ENCODE measurements around the gene ERO1B. TPM values are rescaled to one million over a fixed set of nuclear protein-coding genes. Genes with fewer than 3 reads are reported as not detected.
"Not testable (repeated sequence)": the region's sequence is repeated elsewhere in the genome, so short reads cannot be mapped to it uniquely, and the experiment has no call there.

ERO1B gene
- total RNA-seq, 2 experiments from 2014 or later, result 1.3 to 1.6 TPM

DNA sequence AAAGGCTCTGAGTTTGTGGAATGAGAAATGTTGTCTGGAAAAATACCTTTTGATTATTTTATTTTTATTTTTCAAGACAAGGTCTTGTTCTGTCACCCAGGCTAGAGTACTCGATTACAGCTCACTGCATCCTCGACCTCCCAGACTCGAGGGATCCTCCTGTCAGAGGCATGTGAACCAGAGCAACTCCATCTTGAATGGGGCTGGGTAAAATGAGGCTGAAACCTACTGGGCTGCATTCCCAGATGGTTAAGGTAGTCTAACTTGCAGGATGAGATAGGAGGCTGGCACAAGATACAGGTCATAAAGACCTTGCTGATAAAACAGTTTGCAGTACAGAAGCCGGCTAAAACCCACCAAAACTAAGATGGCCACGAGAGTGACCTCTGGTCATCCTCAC, 32.3 kb upstream of the ERO1B start:
- H3K27ac Mint-ChIP-seq; POLR2A ChIA-PET; DNase-seq; H3K27me3 Mint-ChIP-seq (ENCODE audit: low read depth); ATAC-seq; H3K4me3 Mint-ChIP-seq; CTCF ChIA-PET; H3K36me3 Mint-ChIP-seq (ENCODE audit: low read depth); H3K4me1 Mint-ChIP-seq (ENCODE audit: low read depth); H3K9me3 Mint-ChIP-seq (ENCODE audit: insufficient read depth): not testable (repeated sequence)

DNA sequence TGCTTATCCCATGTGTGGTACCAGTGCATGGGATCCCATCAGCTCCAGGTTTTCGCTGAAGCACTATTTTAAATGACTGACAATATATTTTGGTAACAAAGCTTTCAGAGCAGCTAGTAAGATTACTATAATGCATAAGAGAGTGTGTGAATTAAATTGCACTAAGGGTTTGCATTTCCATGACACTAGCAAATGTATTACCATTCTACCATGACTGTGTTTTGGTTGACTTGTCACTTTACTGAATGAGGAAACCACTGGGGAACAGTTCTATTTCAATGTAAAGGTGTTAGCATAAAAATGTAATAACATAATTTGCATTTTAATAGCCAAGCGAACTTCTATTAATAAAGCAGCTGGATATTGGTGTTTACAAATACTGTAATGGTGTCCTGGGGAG, 31.7 kb upstream of the ERO1B start:
- ATAC-seq, result no peak
- H3K9me3 Mint-ChIP-seq (ENCODE audit: insufficient read depth), result no peaks in the 10 kb centered on the region
- no peak for DNase-seq
- H3K4me3 Mint-ChIP-seq, result no peak overlapping the region
- ChIA-PET CTCF (no interaction called here), POLR2A (no interaction called here)
- H3K27ac Mint-ChIP-seq, result no peak overlapping the region
- no peaks in the 10 kb centered on the region for H3K4me1 Mint-ChIP-seq (ENCODE audit: low read depth)
- H3K36me3 Mint-ChIP-seq (ENCODE audit: low read depth), result no peaks in the 10 kb centered on the region
- H3K27me3 Mint-ChIP-seq (ENCODE audit: low read depth), result no peaks in the 10 kb centered on the region

DNA sequence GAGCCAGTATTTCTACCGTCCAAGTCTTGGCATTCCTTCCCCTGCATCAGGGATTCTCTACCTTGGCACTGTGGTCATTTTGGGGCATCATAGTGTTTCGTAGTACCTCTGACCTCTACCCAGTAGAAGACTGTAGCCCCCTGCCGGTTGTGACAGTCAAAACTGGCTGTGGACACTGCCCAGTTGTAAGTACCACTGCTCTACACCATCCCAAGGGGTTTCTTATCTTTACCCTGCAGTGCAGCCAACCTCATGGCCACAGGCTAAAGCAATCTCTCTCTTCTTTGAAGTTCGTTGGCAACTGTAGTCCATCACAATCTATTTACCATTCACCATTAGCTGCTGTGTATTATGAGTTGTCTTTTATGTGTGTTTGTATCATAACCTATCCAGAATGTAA, 29.3 kb upstream of the ERO1B start:
- ATAC-seq, result no peak
- Mint-ChIP-seq H3K4me1 (ENCODE audit: low read depth) (no peaks in the 10 kb centered on the region), H3K27ac (no peak overlapping the region), H3K9me3 (ENCODE audit: insufficient read depth) (no peaks in the 10 kb centered on the region), H3K27me3 (ENCODE audit: low read depth) (no peaks in the 10 kb centered on the region), H3K36me3 (ENCODE audit: low read depth) (no peaks in the 10 kb centered on the region), H3K4me3 (no peak overlapping the region)
- DNase-seq, result no peak
- POLR2A ChIA-PET, result no interaction called here
- CTCF ChIA-PET, result no interaction called here

DNA sequence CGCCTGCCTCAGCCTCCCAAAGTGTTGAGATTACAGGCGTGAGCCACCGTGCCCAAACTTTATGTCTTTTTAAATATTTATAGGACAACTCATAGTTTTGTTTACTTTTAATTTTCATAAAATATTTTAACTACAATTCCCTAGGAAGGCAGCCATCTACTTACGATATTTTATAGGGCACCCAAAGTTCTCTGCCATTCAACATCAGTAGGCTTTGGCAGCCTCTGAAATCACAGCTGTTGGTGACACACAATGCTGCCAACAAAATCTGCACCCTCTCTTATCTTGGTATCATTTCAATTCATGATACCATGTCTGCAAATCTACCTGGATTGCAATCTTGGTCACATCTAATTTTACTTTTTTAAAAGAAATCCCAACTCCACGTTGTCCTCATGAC, 27.1 kb upstream of the ERO1B start:
- Mint-ChIP-seq H3K36me3 (ENCODE audit: low read depth) (no peaks in the 10 kb centered on the region), H3K4me1 (ENCODE audit: low read depth) (no peaks in the 10 kb centered on the region), H3K9me3 (ENCODE audit: insufficient read depth) (no peaks in the 10 kb centered on the region), H3K27me3 (ENCODE audit: low read depth) (no peaks in the 10 kb centered on the region), H3K27ac (no peak overlapping the region), H3K4me3 (no peak overlapping the region)
- ChIA-PET POLR2A (interaction anchor here (0.7 kb wide), 1 partner anchor 571 kb away, joined by 3 read pairs; no protein-coding TSS in a partner anchor), CTCF (no interaction called here)
- ATAC-seq (no peak), DNase-seq (no peak)

DNA sequence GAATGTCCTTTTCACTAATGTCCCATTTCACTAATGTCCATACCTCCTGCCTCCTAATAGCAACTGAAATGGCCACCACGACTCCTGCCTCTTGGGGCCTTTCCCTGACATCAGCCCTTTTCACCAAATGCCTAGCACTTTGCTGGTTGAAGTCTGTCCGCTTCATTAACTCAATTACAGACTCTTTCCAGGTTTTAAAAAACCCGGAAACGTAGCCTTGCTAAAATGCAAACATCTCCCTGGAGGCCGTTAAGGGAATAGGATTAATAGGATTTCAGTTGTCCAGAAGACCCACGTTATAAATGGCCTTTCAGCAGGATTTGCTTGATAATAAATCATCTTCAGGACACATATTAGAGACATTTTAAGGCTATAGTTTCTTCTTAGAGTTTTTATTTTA, 25.7 kb upstream of the ERO1B start:
- Mint-ChIP-seq H3K27ac (no peak overlapping the region), H3K36me3 (ENCODE audit: low read depth) (no peaks in the 10 kb centered on the region), H3K9me3 (ENCODE audit: insufficient read depth) (no peaks in the 10 kb centered on the region), H3K4me3 (no peak overlapping the region), H3K27me3 (ENCODE audit: low read depth) (no peaks in the 10 kb centered on the region), H3K4me1 (ENCODE audit: low read depth) (no peaks in the 10 kb centered on the region)
- DNase-seq, result no peak
- no peak for ATAC-seq
- ChIA-PET POLR2A (no interaction called here), CTCF (no interaction called here)

DNA sequence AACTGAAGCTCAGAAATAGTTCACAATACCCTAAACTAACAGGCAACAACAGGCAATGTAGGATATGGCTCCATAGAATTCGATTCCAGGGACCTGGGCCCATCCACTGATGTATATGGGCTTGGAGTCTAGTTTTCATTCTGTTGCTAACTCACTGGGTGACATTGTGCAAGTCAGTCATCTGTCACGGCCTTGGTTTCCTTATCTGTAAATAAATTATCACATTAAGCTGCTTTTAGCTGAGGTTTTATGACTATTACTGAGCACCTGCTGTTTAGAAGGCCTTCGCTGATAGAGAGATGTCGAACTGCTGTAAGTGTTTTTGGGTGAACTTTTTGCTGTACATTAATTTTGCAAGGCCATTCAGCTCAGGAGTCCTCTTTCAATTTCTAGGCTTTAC, 22.9 kb upstream of the ERO1B start:
- Mint-ChIP-seq H3K4me3 (no peak overlapping the region), H3K27ac (no peak overlapping the region), H3K9me3 (ENCODE audit: insufficient read depth) (no peaks in the 10 kb centered on the region), H3K4me1 (ENCODE audit: low read depth) (no peaks in the 10 kb centered on the region), H3K36me3 (ENCODE audit: low read depth) (no peaks in the 10 kb centered on the region), H3K27me3 (ENCODE audit: low read depth) (no peaks in the 10 kb centered on the region)
- POLR2A ChIA-PET, result no interaction called here
- CTCF ChIA-PET, result no interaction called here
- DNase-seq (no peak), ATAC-seq (no peak)

DNA sequence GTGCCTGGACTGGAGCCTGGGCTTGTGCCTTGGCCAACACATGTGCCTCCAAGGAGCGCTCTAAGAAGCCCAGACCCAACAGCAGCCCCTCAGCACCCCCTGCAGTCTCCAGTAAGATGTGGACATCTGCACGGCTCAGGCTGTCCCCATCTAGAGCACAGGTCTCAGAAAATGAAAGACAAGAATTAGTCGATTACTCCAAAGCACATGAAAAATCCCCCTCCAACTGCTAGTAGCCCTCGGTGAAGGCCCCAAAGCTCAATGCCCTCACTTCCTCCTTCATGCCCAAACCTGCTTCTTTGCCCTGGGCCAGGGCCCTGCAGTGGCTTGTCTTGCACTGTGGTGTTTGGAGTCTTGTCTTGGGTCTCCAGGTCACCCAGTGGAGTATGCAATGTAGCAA, 21.9 kb upstream of the ERO1B start:
- H3K27me3 Mint-ChIP-seq (ENCODE audit: low read depth), result no peaks in the 10 kb centered on the region
- ATAC-seq, result no peak

DNA sequence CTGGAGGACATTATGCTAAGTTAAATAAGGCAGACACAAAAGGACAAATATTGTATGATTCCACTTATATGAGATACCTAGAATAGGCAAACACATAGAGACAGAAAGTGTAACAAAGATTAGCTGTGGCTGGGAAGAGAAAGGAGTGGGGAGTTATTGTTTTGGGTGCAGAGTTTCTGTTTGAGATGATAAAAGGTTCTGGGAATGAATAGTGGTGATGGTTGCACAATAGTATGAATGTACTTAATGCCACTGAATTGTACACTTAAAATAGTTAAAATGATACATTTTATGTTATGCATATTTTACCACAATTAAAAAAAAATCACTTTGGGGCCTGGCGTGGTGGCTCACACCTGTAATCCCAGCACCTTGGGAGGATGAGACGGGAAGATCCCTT, 21.2 kb upstream of the ERO1B start:
- POLR2A ChIA-PET, result no interaction called here

More for the DNA sequence above, 21.9 kb upstream of the ERO1B start:
- H3K4me1 Mint-ChIP-seq (ENCODE audit: low read depth), result no peaks in the 10 kb centered on the region
- ChIA-PET POLR2A (no interaction called here), CTCF (no interaction called here)
- no peaks in the 10 kb centered on the region for H3K36me3 Mint-ChIP-seq (ENCODE audit: low read depth)
- no peaks in the 10 kb centered on the region for H3K9me3 Mint-ChIP-seq (ENCODE audit: insufficient read depth)
- no peak overlapping the region for H3K27ac Mint-ChIP-seq
- no peak for DNase-seq
- no peak overlapping the region for H3K4me3 Mint-ChIP-seq

DNA sequence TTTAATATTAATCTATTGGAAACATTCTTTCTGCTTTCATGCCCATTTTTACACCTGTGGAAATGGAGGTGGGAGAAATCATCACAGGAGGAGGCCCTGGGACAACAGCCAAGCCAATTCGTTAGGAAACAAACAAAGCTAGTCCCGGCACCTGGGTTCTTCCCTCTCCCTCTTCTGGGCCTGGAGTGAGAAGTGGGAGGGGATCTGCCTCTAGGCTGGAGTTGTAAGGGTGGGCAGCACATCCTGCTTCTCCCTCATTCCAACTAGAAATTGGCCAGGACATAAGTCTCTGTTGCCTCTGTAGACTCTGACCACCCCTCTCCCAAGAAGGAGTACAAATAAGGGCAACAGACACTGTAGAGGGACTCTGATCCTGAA, 20.2 kb upstream of the ERO1B start:
- H3K4me1 Mint-ChIP-seq (ENCODE audit: low read depth), result no peaks in the 10 kb centered on the region
- ChIA-PET POLR2A (no interaction called here), CTCF (no interaction called here)
- H3K36me3 Mint-ChIP-seq (ENCODE audit: low read depth), result no peaks in the 10 kb centered on the region
- no peak for ATAC-seq
- H3K4me3 Mint-ChIP-seq, result no peak overlapping the region
- H3K27ac Mint-ChIP-seq, result no peak overlapping the region
- H3K9me3 Mint-ChIP-seq (ENCODE audit: insufficient read depth), result no peaks in the 10 kb centered on the region
- no peak for DNase-seq
- H3K27me3 Mint-ChIP-seq (ENCODE audit: low read depth), result no peaks in the 10 kb centered on the region

More for the DNA sequence above, 21.2 kb upstream of the ERO1B start:
- no peak overlapping the region for H3K27ac Mint-ChIP-seq
- H3K9me3 Mint-ChIP-seq (ENCODE audit: insufficient read depth), result no peaks in the 10 kb centered on the region
- H3K4me1 Mint-ChIP-seq (ENCODE audit: low read depth), result no peaks in the 10 kb centered on the region
- no peak overlapping the region for H3K4me3 Mint-ChIP-seq
- H3K27me3 Mint-ChIP-seq (ENCODE audit: low read depth), result no peaks in the 10 kb centered on the region
- DNase-seq, result no peak
- no peak for ATAC-seq
- CTCF ChIA-PET, result no interaction called here
- no peaks in the 10 kb centered on the region for H3K36me3 Mint-ChIP-seq (ENCODE audit: low read depth)

DNA sequence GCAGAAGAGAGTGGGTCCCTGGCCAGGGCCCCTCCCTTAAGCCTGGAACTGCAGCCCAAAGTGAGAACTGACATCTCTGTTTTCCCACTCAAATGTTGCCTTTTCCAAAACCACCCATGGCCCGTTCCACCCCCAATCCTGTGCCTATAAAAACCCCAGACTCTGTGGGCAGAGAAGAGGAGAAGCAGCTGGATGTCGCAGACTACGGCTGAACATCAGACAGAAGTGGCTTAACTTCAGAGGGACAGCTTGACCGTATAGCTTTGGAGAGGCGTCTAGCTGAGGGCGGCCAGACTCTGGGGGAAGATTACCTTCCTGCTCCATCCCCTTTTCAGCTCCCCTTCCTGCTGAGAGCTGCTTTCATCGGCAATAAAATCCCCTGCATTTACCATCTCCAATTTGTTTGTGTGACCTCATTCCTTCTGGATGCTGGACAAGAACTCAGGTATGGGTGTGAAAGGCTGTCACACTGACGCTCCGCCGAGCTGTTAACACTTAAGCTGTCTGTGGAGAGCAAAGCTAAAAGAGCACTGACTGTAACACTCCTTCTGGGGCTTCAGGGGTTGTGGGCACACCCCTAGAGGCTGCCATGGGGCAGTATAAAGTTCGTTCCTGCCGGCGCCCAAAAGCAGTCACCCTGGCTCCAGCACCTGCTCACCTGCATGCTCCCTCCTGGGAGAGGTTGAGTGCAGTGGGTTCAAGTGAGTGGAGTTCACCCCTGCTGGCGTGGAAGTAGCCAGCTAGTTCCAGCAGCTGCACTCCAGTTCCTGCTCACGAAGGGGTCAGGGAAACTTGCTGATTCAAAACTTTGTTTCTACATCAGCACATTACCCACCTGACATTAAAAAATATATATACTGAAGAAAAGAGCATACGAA, 19.6 kb upstream of the ERO1B start:
- Mint-ChIP-seq H3K4me3 (no peak overlapping the region), H3K36me3 (ENCODE audit: low read depth) (no peaks in the 10 kb centered on the region), H3K27me3 (ENCODE audit: low read depth) (no peaks in the 10 kb centered on the region), H3K27ac (no peak overlapping the region), H3K4me1 (ENCODE audit: low read depth) (no peaks in the 10 kb centered on the region), H3K9me3 (ENCODE audit: insufficient read depth) (no peaks in the 10 kb centered on the region)
- DNase-seq, result no peak
- CTCF ChIA-PET, result no interaction called here
- ATAC-seq, result no peak
- POLR2A ChIA-PET, result no interaction called here

DNA sequence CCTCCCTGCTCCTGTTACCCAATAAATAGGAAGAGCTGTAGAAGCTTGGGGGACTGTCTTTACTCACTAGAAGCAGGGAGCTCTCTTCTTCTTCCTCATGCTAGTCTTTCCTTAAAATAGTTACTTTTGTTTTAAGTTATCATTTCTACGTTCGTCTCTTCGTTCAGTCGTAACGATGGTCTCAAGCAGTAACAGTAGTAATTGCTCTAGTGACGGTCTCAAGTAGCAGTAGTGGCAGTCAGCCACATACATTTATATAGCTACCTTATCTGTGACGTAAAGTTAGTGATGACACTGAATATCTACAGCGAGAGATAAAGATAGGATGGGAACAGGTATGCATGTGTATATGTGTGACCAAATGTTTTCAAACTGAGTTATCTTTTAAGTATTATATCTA, 15.4 kb upstream of the ERO1B start:
- Mint-ChIP-seq H3K9me3 (ENCODE audit: insufficient read depth) (no peaks in the 10 kb centered on the region), H3K4me3 (no peak overlapping the region), H3K27me3 (ENCODE audit: low read depth) (no peaks in the 10 kb centered on the region), H3K4me1 (ENCODE audit: low read depth) (no peaks in the 10 kb centered on the region), H3K36me3 (ENCODE audit: low read depth) (no peaks in the 10 kb centered on the region), H3K27ac (no peak overlapping the region)
- ChIA-PET CTCF (no interaction called here), POLR2A (no interaction called here)
- DNase-seq, result no peak
- ATAC-seq, result no peak

DNA sequence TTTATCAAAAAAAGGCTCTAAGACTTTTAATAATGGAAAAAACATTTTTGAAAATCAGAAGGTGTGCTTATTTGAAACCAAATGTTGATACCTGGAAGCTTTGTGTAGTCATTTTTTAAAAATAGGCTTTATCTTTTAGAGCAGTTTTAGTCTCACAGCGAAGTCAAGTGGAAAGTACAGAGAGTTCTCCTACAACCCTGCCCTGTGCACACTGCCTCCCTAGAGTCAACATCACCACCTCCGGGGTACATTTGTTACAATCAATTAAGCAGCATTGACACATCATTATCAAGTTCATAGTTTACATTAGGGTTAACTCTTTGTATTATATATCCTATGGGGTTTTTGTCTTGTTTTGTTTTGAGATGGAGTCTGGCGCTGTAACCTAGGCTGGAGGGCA, 10.7 kb upstream of the ERO1B start:
- Mint-ChIP-seq H3K36me3 (ENCODE audit: low read depth) (no peaks in the 10 kb centered on the region), H3K27me3 (ENCODE audit: low read depth) (no peaks in the 10 kb centered on the region), H3K9me3 (ENCODE audit: insufficient read depth) (no peaks in the 10 kb centered on the region), H3K4me1 (ENCODE audit: low read depth) (no peaks in the 10 kb centered on the region), H3K4me3 (no peak overlapping the region), H3K27ac (no peak overlapping the region)
- no peak for DNase-seq
- CTCF ChIA-PET, result no interaction called here
- ATAC-seq, result no peak
- POLR2A ChIA-PET, result no interaction called here

DNA sequence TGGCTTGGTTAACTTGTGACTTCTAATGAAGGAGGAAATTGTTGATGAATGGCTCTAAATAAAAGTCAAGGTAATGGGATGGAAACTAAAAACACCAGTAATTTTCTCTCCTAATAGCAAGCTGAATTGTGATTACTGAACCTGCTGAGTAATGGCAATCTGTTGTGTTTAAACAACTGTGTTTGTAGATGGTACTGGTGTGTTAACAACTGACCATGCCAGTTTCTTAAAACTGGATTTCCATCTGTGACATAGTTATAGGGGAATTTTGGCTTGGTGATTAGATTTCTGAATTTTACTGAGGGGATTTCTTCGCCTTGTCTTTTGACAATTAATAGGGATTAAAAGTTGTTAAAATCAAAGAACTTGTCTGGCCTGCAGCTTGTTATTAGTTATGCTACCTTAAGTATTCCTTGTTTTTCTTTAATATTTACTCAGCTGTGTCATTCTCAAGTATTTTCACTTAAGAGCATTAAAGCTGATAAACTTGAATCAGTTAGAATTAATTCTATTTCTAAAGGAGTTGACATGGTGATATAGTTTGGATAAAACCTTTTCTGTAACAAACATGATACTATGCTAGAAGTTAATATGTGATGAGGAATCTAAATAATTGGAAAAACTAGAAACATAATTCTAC, 7.9 kb upstream of the ERO1B start:
- no peak for DNase-seq
- peaks cover 8% of the 10 kb centered on the region for H3K4me1 Mint-ChIP-seq (ENCODE audit: low read depth)
- no peak overlapping the region for H3K27ac Mint-ChIP-seq
- no peak overlapping the region for H3K4me3 Mint-ChIP-seq
- POLR2A ChIA-PET, result no interaction called here
- H3K27me3 Mint-ChIP-seq (ENCODE audit: low read depth), result no peaks in the 10 kb centered on the region
- H3K9me3 Mint-ChIP-seq (ENCODE audit: insufficient read depth), result no peaks in the 10 kb centered on the region
- CTCF ChIA-PET, result no interaction called here
- ATAC-seq, result no peak
- H3K36me3 Mint-ChIP-seq (ENCODE audit: low read depth), result no peaks in the 10 kb centered on the region
